IMR-90 (cell line): ENCODE measurements around the gene SEMA3G. TPM values are rescaled to one million over a fixed set of nuclear protein-coding genes. Genes with fewer than 3 reads are reported as not detected.
A peak's percentile ranks its signal among the peaks of the same experiment; 100 is the strongest.

Experiments
- ATAC-seq: fragments of 200-7000 bp; cut with Tn5 transposase; 2 replicates; pipeline ENCODE4 v1.9.1; 2020; ENCODE audit warnings: low read depth, mild to moderate bottlenecking, moderate library complexity
- BruUV-seq: library from RNA; stranded (reverse); fragments of 400-500 nt; replicated peaks from 2 replicates; lab custom pipeline; 2021; lab: Mats Ljungman, UMichigan
- CTCF ChIA-PET: fragments of 300-600 bp; formaldehyde crosslinking; extraction: SDS; loops from one replicate; lab custom pipeline; 2021; ENCODE audit warnings: antibody characterized with exemption; lab: Yijun Ruan, JAX
- POLR2A ChIA-PET: fragments of 300-600 bp; sonication (Branson Sonifier 250); formaldehyde crosslinking; loops from one replicate; lab custom pipeline; 2022; ENCODE audit warnings: antibody characterized with exemption; ENCODE audit not compliant: unreplicated experiment; lab: Charles Lee
- DNase-seq: peaks from one replicate; pipeline ENCODE4 v3.0.0; 2013
- H2AFZ ChIP-seq: replicated peaks from 2 replicates; pipeline ENCODE3; 2013; ENCODE audit warnings: low read length, mild to moderate bottlenecking; ENCODE audit not compliant: poor library complexity
- H2AK5ac ChIP-seq: 2 replicates; pipeline ENCODE4 v1.6.1; 2013; ENCODE audit warnings: low read depth, low read length, inconsistent platforms
- H2AK9ac ChIP-seq: replicated peaks from 2 replicates; pipeline ENCODE3; 2013; ENCODE audit warnings: mild to moderate bottlenecking, low read depth, low read length, moderate library complexity; ENCODE audit not compliant: poor library complexity
- H2BK120ac ChIP-seq: 2 replicates; pipeline ENCODE4 v1.6.1; 2013; ENCODE audit warnings: low read depth, low read length, inconsistent platforms
- H2BK15ac ChIP-seq: 3 replicates; pipeline ENCODE4 v1.6.1; 2013; ENCODE audit warnings: low read depth, low read length, inconsistent platforms
- H2BK20ac ChIP-seq: 2 replicates; pipeline ENCODE4 v1.6.1; 2013; ENCODE audit warnings: low read depth, mild to moderate bottlenecking, inconsistent platforms, low read length, moderate library complexity
- H2BK5ac ChIP-seq: 2 replicates; pipeline ENCODE4 v1.6.1; 2013; ENCODE audit warnings: mild to moderate bottlenecking, low read depth, low read length, inconsistent platforms; ENCODE audit not compliant: poor library complexity, severe bottlenecking
- H3K14ac ChIP-seq: replicated peaks from 2 replicates; pipeline ENCODE4 v1.6.1; 2013; ENCODE audit warnings: low read depth, low read length, inconsistent platforms
- H3K18ac ChIP-seq: 2 replicates; pipeline ENCODE4 v1.6.1; 2013; ENCODE audit warnings: low read depth, low read length, control low read depth
- H3K23ac ChIP-seq: 2 replicates; pipeline ENCODE4 v1.6.1; 2013; ENCODE audit warnings: low read depth, low read length, inconsistent platforms
- H3K27ac ChIP-seq: 2 replicates; pipeline ENCODE4 v1.5.1; 2013; ENCODE audit warnings: mild to moderate bottlenecking, control low read depth, low read length; ENCODE audit not compliant: insufficient read depth
- H3K27me3 ChIP-seq: 2 replicates; pipeline ENCODE4 v1.6.1; 2013; ENCODE audit warnings: low read length; ENCODE audit not compliant: control insufficient read depth, insufficient read depth
- H3K36me3 ChIP-seq: 2 replicates; pipeline ENCODE4 v1.6.1; 2013; ENCODE audit warnings: low read length, mixed read lengths; ENCODE audit not compliant: control insufficient read depth, insufficient read depth
- H3K4ac ChIP-seq: 2 replicates; pipeline ENCODE4 v1.6.1; 2013; ENCODE audit warnings: low read depth, low read length, inconsistent platforms
- H3K4me1 ChIP-seq: 2 replicates; pipeline ENCODE4 v1.6.1; 2013; ENCODE audit warnings: low read length, mixed read lengths; ENCODE audit not compliant: control insufficient read depth, insufficient read depth
- H3K4me2 ChIP-seq: 2 replicates; pipeline ENCODE4 v1.6.1; 2013; ENCODE audit warnings: low read depth, mild to moderate bottlenecking, control low read depth, low read length, moderate library complexity
- H3K4me3 ChIP-seq: 2 replicates; pipeline ENCODE4 v1.5.1; 2013; ENCODE audit warnings: low read depth, mild to moderate bottlenecking, control low read depth, low read length, moderate library complexity; ENCODE audit not compliant: insufficient read depth
- H3K56ac ChIP-seq: 2 replicates; pipeline ENCODE4 v1.6.1; 2013; ENCODE audit warnings: low read length, inconsistent platforms; ENCODE audit not compliant: insufficient read depth; ENCODE audit errors: extremely low read depth
- H3K79me1 ChIP-seq, 2 experiments: 2 replicates each; pipeline ENCODE4 v1.6.1; 2013; ENCODE audit warnings: low read length in 2 of 2, inconsistent platforms in 1 of 2, low read depth in 1 of 2
- H3K9ac ChIP-seq: 2 replicates; pipeline ENCODE4 v1.6.1; 2013; ENCODE audit warnings: low read depth, low read length, control low read depth
- H3K9me1 ChIP-seq: 2 replicates; pipeline ENCODE4 v1.6.1; 2013; ENCODE audit warnings: low read length, inconsistent platforms; ENCODE audit not compliant: insufficient read depth
- H3K9me3 ChIP-seq: 2 replicates; pipeline ENCODE4 v1.6.1; 2013; ENCODE audit warnings: low read length; ENCODE audit not compliant: control insufficient read depth, insufficient read depth
- H4K20me1 ChIP-seq: 2 replicates; pipeline ENCODE4 v1.6.1; 2013; ENCODE audit warnings: low read length, inconsistent platforms; ENCODE audit not compliant: insufficient read depth
- H4K5ac ChIP-seq: 2 replicates; pipeline ENCODE4 v1.6.1; 2013; ENCODE audit warnings: mild to moderate bottlenecking, low read depth, low read length, control low read depth
- H4K8ac ChIP-seq, 2 experiments: 2 replicates each; pipeline ENCODE4 v1.6.1; 2013; ENCODE audit warnings: low read depth in 2 of 2, low read length in 2 of 2, control low read depth in 1 of 2, inconsistent platforms in 1 of 2
- H4K91ac ChIP-seq: 2 replicates; pipeline ENCODE4 v1.6.1; 2013; ENCODE audit warnings: low read depth, low read length, inconsistent platforms; ENCODE audit not compliant: insufficient read depth
- BHLHE40 ChIP-seq: fragments of 150-350 bp; IDR thresholded peaks from 2 replicates; pipeline ENCODE4 v1.6.1; 2016; ENCODE audit warnings: mild to moderate bottlenecking, low read depth, low read length
- CEBPB ChIP-seq: IDR thresholded peaks from 2 replicates; pipeline ENCODE4 v1.6.1; 2012; ENCODE audit warnings: low read depth, low read length, improper control_type of control experiment
- CHD1 ChIP-seq: IDR thresholded peaks from 2 replicates; pipeline ENCODE4 v1.6.1; 2012; ENCODE audit warnings: low read depth, low read length, improper control_type of control experiment
- CTCF ChIP-seq: conservative IDR thresholded peaks from 2 replicates; pipeline ENCODE4 v1.5.1; 2012; ENCODE audit warnings: mild to moderate bottlenecking, low read depth, low read length, improper control_type of control experiment
- ELK1 ChIP-seq: fragments of 150-350 bp; IDR thresholded peaks from 2 replicates; pipeline ENCODE4 v1.6.1; 2016; ENCODE audit warnings: low read depth, mild to moderate bottlenecking, low read length, moderate library complexity, borderline replicate concordance
- FOS ChIP-seq: fragments of 150-350 bp; IDR thresholded peaks from 2 replicates; pipeline ENCODE4 v1.6.1; 2016; ENCODE audit warnings: low read depth, low read length
- MAFK ChIP-seq: IDR thresholded peaks from 2 replicates; pipeline ENCODE4 v1.6.1; 2012; ENCODE audit warnings: low read depth, low read length, improper control_type of control experiment
- MAZ ChIP-seq: IDR thresholded peaks from 2 replicates; pipeline ENCODE4 v1.6.1; 2012; ENCODE audit warnings: low read depth, mild to moderate bottlenecking, low read length, improper control_type of control experiment, moderate library complexity, borderline replicate concordance
- MXI1 ChIP-seq: IDR thresholded peaks from 2 replicates; pipeline ENCODE4 v1.6.1; 2012; ENCODE audit warnings: low read depth, mild to moderate bottlenecking, low read length, moderate library complexity, borderline replicate concordance
- NFE2L2 ChIP-seq: fragments of 150-350 bp; IDR thresholded peaks from 2 replicates; pipeline ENCODE4 v1.6.1; 2016; ENCODE audit warnings: low read depth, mild to moderate bottlenecking, low read length
- POLR2A ChIP-seq: IDR thresholded peaks from 2 replicates; pipeline ENCODE4 v1.6.1; 2012; ENCODE audit warnings: mild to moderate bottlenecking, low read depth, low read length
- RAD21 ChIP-seq: IDR thresholded peaks from 2 replicates; pipeline ENCODE4 v1.6.1; 2012; ENCODE audit warnings: low read length, improper control_type of control experiment
- RCOR1 ChIP-seq: IDR thresholded peaks from 2 replicates; pipeline ENCODE4 v1.6.1; 2012; ENCODE audit warnings: mild to moderate bottlenecking, low read length, improper control_type of control experiment; ENCODE audit not compliant: insufficient replicate concordance
- RFX5 ChIP-seq: IDR thresholded peaks from 2 replicates; pipeline ENCODE4 v1.8.0; 2012; ENCODE audit warnings: low read depth, mild to moderate bottlenecking, low read length, moderate library complexity
- USF2 ChIP-seq: fragments of 150-350 bp; IDR thresholded peaks from 2 replicates; pipeline ENCODE4 v1.6.1; 2017; ENCODE audit warnings: mild to moderate bottlenecking, antibody characterized with exemption, low read length, low read depth
- WGBS, 2 experiments: methylation state at CpG; one replicate each; pipeline versions ENCODE4 v1.1.5 to v1.1.7; 2013; ENCODE audit warnings: missing lambda C conversion rate in 2 of 2; ENCODE audit not compliant: insufficient read length in 1 of 2; ENCODE audit errors: extremely low coverage in 2 of 2; 5-methylcytosine and 5-hydroxymethylcytosine counted together
- dilution Hi-C: fragments of 300-500 bp; cut with HindIII; formaldehyde crosslinking; loops from one replicate; pipeline ENCODE4 v1.14.3; 2018; ENCODE audit warnings: low sequenced_read_pairs; ENCODE audit not compliant: unreplicated experiment
- in situ Hi-C: fragments of 300-500 bp; cut with MboI; formaldehyde crosslinking; loops from 3 replicates; pipeline ENCODE4 v1.14.3; 2019; ENCODE audit warnings: low sequenced_read_pairs, inconsistent platforms, mixed read lengths
- intact Hi-C: fragments of 100-400 bp; cut with micrococcal nuclease; formaldehyde crosslinking; loops from 2 replicates; pipeline ENCODE4 v1.10.0; 2022
- polyA plus RNA-seq, 3 experiments: library from polyadenylated mRNA; depleted of rRNA; stranded (reverse); fragments of >200 nt; gene quantifications; 2 replicates each; pipeline ENCODE4 v1.2.3, GENCODE V29; 2012; ENCODE audit warnings: low replicate concordance in 1 of 3
- total RNA-seq: library from RNA; depleted of rRNA; stranded (reverse); fragments of >200 nt; gene quantifications from 2 replicates; pipeline ENCODE4 v1.2.3, GENCODE V29; 2012

SEMA3G gene
- total and polyA plus RNA-seq, 2 of the 4 experiments (the other 2 are of a cell fraction): 0.07 TPM; not detected in 1

- peak within 1 kb of the TSS; percentile 94 for H2AK9ac ChIP-seq
- no peak within 1 kb of the TSS for H3K4me2 ChIP-seq
- dilution Hi-C loops: no loop called here
- H4K8ac ChIP-seq: peak within 1 kb of the TSS; percentile 100
- WGBS, 2 experiments: 69% methylated on average over 5 of the region's 16 CpGs; no CpG with 5 or more reads in 1 of the 2 experiments
- H3K9me3 ChIP-seq: no peaks in the 10 kb centered on the region
- H3K18ac ChIP-seq: peak within 1 kb of the TSS; percentile 66
- peak within 1 kb of the TSS; percentile 88; the same call in 2 of the 3 replicates for H2BK15ac ChIP-seq
- DNase-seq (no peak), ATAC-seq (no peak)
- peaks cover 20% of the 10 kb centered on the region for H3K9me1 ChIP-seq
- H3K79me1 ChIP-seq: peaks cover 23 to 33% of the 10 kb centered on the region in 2 experiments
- peak within 1 kb of the TSS; percentile 93 for H4K91ac ChIP-seq
- H3K36me3 ChIP-seq: peaks cover 11% of the 10 kb centered on the region
- intact Hi-C loops: no loop called here
- peaks cover 15% of the 10 kb centered on the region for H3K4me1 ChIP-seq
- H4K20me1 ChIP-seq: peaks cover 14% of the 10 kb centered on the region
- POLR2A ChIA-PET: no interaction called here
- H4K5ac ChIP-seq: peak within 1 kb of the TSS; percentile 76
- H3K27ac ChIP-seq: no peak within 1 kb of the TSS
- H2BK120ac ChIP-seq: peak within 1 kb of the TSS; percentile 92
- peak within 1 kb of the TSS; percentile 87; the same call in 1 of the 2 replicates for H3K23ac ChIP-seq
- peak within 1 kb of the TSS; percentile 68 for H2BK5ac ChIP-seq
- H3K56ac ChIP-seq: 0 out of 2 replicates have a peak within 1 kb of the TSS, but pooled peaks have one; percentile 80
- no TSS peak for BruUV-seq
- peak within 1 kb of the TSS; percentile 97 for H3K4ac ChIP-seq
- H3K27me3 ChIP-seq: no peaks in the 10 kb centered on the region
- H3K14ac ChIP-seq: peak within 1 kb of the TSS; percentile 95
- H2AK5ac ChIP-seq: peak within 1 kb of the TSS; percentile 99
- H3K9ac ChIP-seq: no peak within 1 kb of the TSS
- in situ Hi-C loops: no loop called here
- CTCF ChIA-PET: interaction anchor here (0.8 kb wide), 1 partner anchor 26 kb away, joined by 3 read pairs; no protein-coding TSS in a partner anchor
- no peak within 1 kb of the TSS for H3K4me3 ChIP-seq
- peak within 1 kb of the TSS; percentile 96 for H2AFZ ChIP-seq
- H2BK20ac ChIP-seq: peak within 1 kb of the TSS; percentile 77
- no peak for TF ChIP-seq MXI1
- no peak for TF ChIP-seq RAD21
- no peak for TF ChIP-seq NFE2L2
- TF ChIP-seq MAFK: no peak
- no peak for TF ChIP-seq RCOR1
- TF ChIP-seq POLR2A: no peak
- no peak for TF ChIP-seq CHD1
- TF ChIP-seq RFX5: no peak
- TF ChIP-seq ELK1: no peak
- TF ChIP-seq MAZ: no peak
- no peak for TF ChIP-seq CEBPB
- TF ChIP-seq BHLHE40: no peak
- no peak for TF ChIP-seq USF2
- TF ChIP-seq FOS: no peak
- no peak for TF ChIP-seq CTCF
Observed at GRCh38 chr3:52453496-52454249, 8.8 kb upstream of the SEMA3G start, which contains the start of gene TNNC1. Gene TNNC1, minus strand, starts transcription at chr3:52454041. Its CDS starts 26 bp downstream, at chr3:52454015.
